Mammary epithelial cell (primary cell): ENCODE data around the gene SERINC1.

Source experiments
- CTCF ChIP-seq, 2 donors: IDR thresholded peaks in 1 of 2; conservative IDR thresholded peaks in 1 of 2; 2 replicates each; pipeline ENCODE4 v1.5.1; 2011 to 2012; ENCODE audit warnings: inconsistent platforms in 2 of 2, low read length in 2 of 2, mild to moderate bottlenecking in 2 of 2, control low read depth in 1 of 2, low read depth in 1 of 2; ENCODE audit not compliant: insufficient read depth in 1 of 2; ENCODE audit errors: extremely low read depth in 1 of 2
- EZH2 ChIP-seq: IDR thresholded peaks from 2 replicates; pipeline ENCODE4 v1.6.1; 2012; ENCODE audit warnings: low read length, inconsistent platforms, borderline replicate concordance

GRCh38 chr6:122461885-122462284 is 9.7 kb downstream of the SERINC1 start:
- no peak for TF ChIP-seq CTCF (conservative IDR thresholded peaks at IDR 0.05 in 1 of 2, IDR thresholded peaks at IDR 0.05 in 1 of 2; ENCODE audit: extremely low read depth in 1 of 2, insufficient read depth in 1 of 2, low read depth in 1 of 2, low read length in 2 of 2)
- no peak for TF ChIP-seq EZH2
